ENCODE data around the gene ZNF768. TPM values are rescaled to one million over a fixed set of nuclear protein-coding genes. Genes with fewer than 3 reads are reported as not detected.

The ZNF768 gene
- total and polyA plus RNA-seq, 2 of the 13 experiments (the other 11 are each of a cell fraction or from before 2014, with no cell fraction given) = 26.7 to 34.4 TPM

DNA sequence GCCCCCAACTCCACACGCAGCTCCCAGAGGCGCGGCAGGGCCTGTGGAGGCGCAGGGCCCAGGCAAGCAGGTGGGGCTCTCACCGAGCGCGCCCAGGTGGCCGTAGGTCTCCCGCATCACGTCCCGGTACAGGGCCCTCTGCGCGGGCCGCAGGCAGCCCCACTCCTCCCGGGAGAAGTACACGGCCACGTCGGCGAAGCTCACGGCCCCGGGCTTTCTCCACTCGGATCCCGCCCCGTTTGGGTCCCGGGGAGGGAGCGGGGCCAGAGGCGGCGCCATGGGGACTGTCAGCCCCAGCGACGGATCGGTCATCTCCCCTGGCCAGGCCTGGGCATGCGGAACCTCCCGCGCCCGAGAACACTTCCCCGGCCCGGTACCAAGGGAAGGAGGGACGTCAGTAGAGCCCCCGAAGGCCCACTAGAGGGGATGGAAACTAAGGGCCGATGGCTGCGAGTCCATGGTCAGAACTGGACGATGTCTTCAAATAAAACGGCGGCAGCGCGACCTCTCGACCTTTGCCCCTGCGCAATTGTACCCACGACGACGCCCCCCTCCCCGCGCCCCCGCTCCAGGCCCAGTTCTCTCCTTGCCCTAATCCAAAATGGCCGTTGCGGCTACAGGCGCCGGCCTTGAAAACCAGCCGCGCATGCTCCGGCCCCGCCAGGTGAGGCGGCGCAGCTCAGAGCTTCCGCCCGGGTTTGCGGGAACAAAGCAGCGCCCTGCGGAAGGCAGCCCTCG lies 8.2 kb upstream of the ZNF768 start, which contains the start of gene ZNF747 (continued):
- TF ChIP-seq, protein P1, sequence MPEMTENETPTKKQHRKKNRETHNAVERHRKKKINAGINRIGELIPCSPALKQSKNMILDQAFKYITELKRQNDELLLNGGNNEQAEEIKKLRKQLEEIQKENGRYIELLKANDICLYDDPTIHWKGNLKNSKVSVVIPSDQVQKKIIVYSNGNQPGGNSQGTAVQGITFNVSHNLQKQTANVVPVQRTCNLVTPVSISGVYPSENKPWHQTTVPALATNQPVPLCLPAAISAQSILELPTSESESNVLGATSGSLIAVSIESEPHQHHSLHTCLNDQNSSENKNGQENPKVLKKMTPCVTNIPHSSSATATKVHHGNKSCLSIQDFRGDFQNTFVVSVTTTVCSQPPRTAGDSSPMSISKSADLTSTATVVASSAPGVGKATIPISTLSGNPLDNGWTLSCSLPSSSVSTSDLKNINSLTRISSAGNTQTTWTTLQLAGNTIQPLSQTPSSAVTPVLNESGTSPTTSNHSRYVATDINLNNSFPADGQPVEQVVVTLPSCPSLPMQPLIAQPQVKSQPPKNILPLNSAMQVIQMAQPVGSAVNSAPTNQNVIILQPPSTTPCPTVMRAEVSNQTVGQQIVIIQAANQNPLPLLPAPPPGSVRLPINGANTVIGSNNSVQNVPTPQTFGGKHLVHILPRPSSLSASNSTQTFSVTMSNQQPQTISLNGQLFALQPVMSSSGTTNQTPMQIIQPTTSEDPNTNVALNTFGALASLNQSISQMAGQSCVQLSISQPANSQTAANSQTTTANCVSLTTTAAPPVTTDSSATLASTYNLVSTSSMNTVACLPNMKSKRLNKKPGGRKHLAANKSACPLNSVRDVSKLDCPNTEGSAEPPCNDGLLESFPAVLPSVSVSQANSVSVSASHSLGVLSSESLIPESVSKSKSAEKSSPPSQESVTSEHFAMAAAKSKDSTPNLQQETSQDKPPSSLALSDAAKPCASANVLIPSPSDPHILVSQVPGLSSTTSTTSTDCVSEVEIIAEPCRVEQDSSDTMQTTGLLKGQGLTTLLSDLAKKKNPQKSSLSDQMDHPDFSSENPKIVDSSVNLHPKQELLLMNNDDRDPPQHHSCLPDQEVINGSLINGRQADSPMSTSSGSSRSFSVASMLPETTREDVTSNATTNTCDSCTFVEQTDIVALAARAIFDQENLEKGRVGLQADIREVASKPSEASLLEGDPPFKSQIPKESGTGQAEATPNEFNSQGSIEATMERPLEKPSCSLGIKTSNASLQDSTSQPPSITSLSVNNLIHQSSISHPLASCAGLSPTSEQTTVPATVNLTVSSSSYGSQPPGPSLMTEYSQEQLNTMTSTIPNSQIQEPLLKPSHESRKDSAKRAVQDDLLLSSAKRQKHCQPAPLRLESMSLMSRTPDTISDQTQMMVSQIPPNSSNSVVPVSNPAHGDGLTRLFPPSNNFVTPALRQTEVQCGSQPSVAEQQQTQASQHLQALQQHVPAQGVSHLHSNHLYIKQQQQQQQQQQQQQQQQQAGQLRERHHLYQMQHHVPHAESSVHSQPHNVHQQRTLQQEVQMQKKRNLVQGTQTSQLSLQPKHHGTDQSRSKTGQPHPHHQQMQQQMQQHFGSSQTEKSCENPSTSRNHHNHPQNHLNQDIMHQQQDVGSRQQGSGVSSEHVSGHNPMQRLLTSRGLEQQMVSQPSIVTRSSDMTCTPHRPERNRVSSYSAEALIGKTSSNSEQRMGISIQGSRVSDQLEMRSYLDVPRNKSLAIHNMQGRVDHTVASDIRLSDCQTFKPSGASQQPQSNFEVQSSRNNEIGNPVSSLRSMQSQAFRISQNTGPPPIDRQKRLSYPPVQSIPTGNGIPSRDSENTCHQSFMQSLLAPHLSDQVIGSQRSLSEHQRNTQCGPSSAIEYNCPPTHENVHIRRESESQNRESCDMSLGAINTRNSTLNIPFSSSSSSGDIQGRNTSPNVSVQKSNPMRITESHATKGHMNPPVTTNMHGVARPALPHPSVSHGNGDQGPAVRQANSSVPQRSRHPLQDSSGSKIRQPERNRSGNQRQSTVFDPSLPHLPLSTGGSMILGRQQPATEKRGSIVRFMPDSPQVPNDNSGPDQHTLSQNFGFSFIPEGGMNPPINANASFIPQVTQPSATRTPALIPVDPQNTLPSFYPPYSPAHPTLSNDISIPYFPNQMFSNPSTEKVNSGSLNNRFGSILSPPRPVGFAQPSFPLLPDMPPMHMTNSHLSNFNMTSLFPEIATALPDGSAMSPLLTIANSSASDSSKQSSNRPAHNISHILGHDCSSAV (CRISPR knock-in tag; IDR thresholded peaks at IDR 0.05; ENCODE audit: borderline replicate concordance) = no peak; the same call in 1 of the 2 replicates
- TF ChIP-seq ELF3 (CRISPR knock-in tag; IDR thresholded peaks at IDR 0.05) (peak; percentile 89), ZNF557 (CRISPR knock-in tag; IDR thresholded peaks at IDR 0.05) (no peak), HCFC1 (IDR thresholded peaks at IDR 0.05; ENCODE audit: low read depth, low read length) (peak; percentile 86), ZNF264 (CRISPR knock-in tag; IDR thresholded peaks at IDR 0.05) (no peak; the same call in 1 of the 2 replicates), PHF8 (CRISPR knock-in tag; IDR thresholded peaks at IDR 0.05) (peak; percentile 98), HDAC6 (IDR thresholded peaks at IDR 0.05; ENCODE audit: low read depth, low read length) (no peak), POLR2G (IDR thresholded peaks at IDR 0.05; ENCODE audit: low read depth, low read length) (peak; percentile 82), ZNF3 (CRISPR knock-in tag; IDR thresholded peaks at IDR 0.05) (no peak; the same call in 1 of the 2 replicates), ETV5 (CRISPR knock-in tag; IDR thresholded peaks at IDR 0.05; ENCODE audit: borderline replicate concordance) (peak; percentile 79; the same call in 1 of the 2 replicates), TEAD2 (CRISPR knock-in tag; IDR thresholded peaks at IDR 0.05) (0 out of 2 replicates have a peak, but pooled peaks have one; percentile 6), ZNF44 (CRISPR knock-in tag; IDR thresholded peaks at IDR 0.05) (no peak; the same call in 1 of the 2 replicates), ZNF260 (CRISPR knock-in tag; IDR thresholded peaks at IDR 0.05; ENCODE audit: borderline replicate concordance, low read depth) (no peak), ARNT2 (CRISPR knock-in tag; IDR thresholded peaks at IDR 0.05; ENCODE audit: low read depth) (no peak), KAT7 (CRISPR knock-in tag; IDR thresholded peaks at IDR 0.05; ENCODE audit: borderline replicate concordance) (peak; percentile 90), ZNF136 (CRISPR knock-in tag; IDR thresholded peaks at IDR 0.05; ENCODE audit: low read depth) (0 out of 2 replicates have a peak, but pooled peaks have one; percentile 3), TSC22D2 (CRISPR knock-in tag; IDR thresholded peaks at IDR 0.05; ENCODE audit: borderline replicate concordance) (peak; percentile 92), ZNF644 (CRISPR knock-in tag; IDR thresholded peaks at IDR 0.05; ENCODE audit: low read depth) (no peak), MEIS2 (CRISPR knock-in tag; IDR thresholded peaks at IDR 0.05) (peak; percentile 8), NR3C1 (CRISPR knock-in tag; IDR thresholded peaks at IDR 0.05) (no peak), ZNF33B (CRISPR knock-in tag; IDR thresholded peaks at IDR 0.05) (no peak)
- TF ChIP-seq, protein P2, sequence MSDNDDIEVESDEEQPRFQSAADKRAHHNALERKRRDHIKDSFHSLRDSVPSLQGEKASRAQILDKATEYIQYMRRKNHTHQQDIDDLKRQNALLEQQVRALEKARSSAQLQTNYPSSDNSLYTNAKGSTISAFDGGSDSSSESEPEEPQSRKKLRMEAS (IDR thresholded peaks at IDR 0.05) = peak; percentile 80

Measured in HepG2 (cell line).